ENCODE results near the gene PRDM13.
"Not testable (repeated sequence)": the region's sequence is repeated elsewhere in the genome, so short reads cannot be mapped to it uniquely, and the experiment has no call there.

Gene PRDM13

GRCh38 chr6:99606656-99607415 lies at the start of gene PRDM13:
Gene PRDM13, plus strand, starts transcription at chr6:99606833. Its CDS starts 202 bp downstream, at chr6:99607035.
- DNase-seq, result no peak

GRCh38 chr6:99559057-99559456 lies 47.6 kb upstream of the PRDM13 start:
- no peak for DNase-seq

GRCh38 chr6:99560668-99561067 lies 46.0 kb upstream of the PRDM13 start:
- no peak for DNase-seq

GRCh38 chr6:99563056-99563723 lies 43.4 kb upstream of the PRDM13 start:
- DNase-seq, result no peak

- peak; percentile 91 for DNase-seq
These were observed 38.3 kb upstream of the PRDM13 start, which contains the start of gene CCNC for GRCh38 chr6:99568103-99568933. Gene CCNC, minus strand, starts transcription at chr6:99568660. Its CDS starts 133 bp downstream, at chr6:99568527.

- no peak for DNase-seq
These were observed 32.5 kb upstream of the PRDM13 start for GRCh38 chr6:99573980-99574617.

- DNase-seq, result no peak
These were observed 30.9 kb upstream of the PRDM13 start for GRCh38 chr6:99575544-99576227.

- no peak for DNase-seq
These were observed 26.9 kb upstream of the PRDM13 start for GRCh38 chr6:99579781-99580180.

- no peak for DNase-seq
These were observed 18.8 kb upstream of the PRDM13 start for GRCh38 chr6:99587792-99588191.

- peak; percentile 48 for DNase-seq
These were observed 17.9 kb upstream of the PRDM13 start for GRCh38 chr6:99588618-99589289.

- DNase-seq, result peak; percentile 7
These were observed 17.4 kb upstream of the PRDM13 start for GRCh38 chr6:99589290-99589672.

GRCh38 chr6:99589907-99590493 lies 16.6 kb upstream of the PRDM13 start:
- DNase-seq, result no peak

GRCh38 chr6:99590728-99591672 lies 15.6 kb upstream of the PRDM13 start:
- DNase-seq, result no peak

GRCh38 chr6:99591673-99592364 lies 14.8 kb upstream of the PRDM13 start:
- no peak for DNase-seq

GRCh38 chr6:99592900-99593299 lies 13.7 kb upstream of the PRDM13 start:
- no peak for DNase-seq

- DNase-seq, result not testable (repeated sequence)
These were observed 11.9 kb upstream of the PRDM13 start for GRCh38 chr6:99594696-99595095.

- DNase-seq, result no peak
These were observed 3.9 kb upstream of the PRDM13 start for GRCh38 chr6:99602520-99603420.

- DNase-seq, result peak; percentile 12
These were observed 3.0 kb upstream of the PRDM13 start for GRCh38 chr6:99603421-99604165.
